Heart left ventricle (tissue), 16 donors: ENCODE results near the gene FHIP1A. TPM values are rescaled to one million over a fixed set of nuclear protein-coding genes. Genes with fewer than 3 reads are reported as not detected.

Experiments used
- ATAC-seq, 4 donors: fragments of 200-7000 bp; cut with Tn5 transposase; one replicate each; pipeline ENCODE4 v1.9.1; 2020 to 2022; ENCODE audit warnings: moderate library complexity in 4 of 4, mild to moderate bottlenecking in 3 of 4, moderate number of reproducible peaks in 1 of 4
- DNase-seq, 5 donors: peaks; one replicate each; pipeline ENCODE4 v3.0.0-alpha.2; 2020
- H3K27ac ChIP-seq, 12 donors: fragments of 200-600 bp; sonication (generic) in 4 of 12; one replicate each; pipeline versions ENCODE4 v1.5.0 to v1.8.0; 2016 to 2022; ENCODE audit warnings: mild to moderate bottlenecking in 2 of 12
- H3K27me3 ChIP-seq, 9 donors: fragments of 200-600 bp; sonication (generic) in 2 of 9; one replicate each; pipeline versions ENCODE4 v1.5.1 to v1.8.0; 2016 to 2022; ENCODE audit warnings: mild to moderate bottlenecking in 3 of 9
- H3K36me3 ChIP-seq, 9 donors: fragments of 200-600 bp; sonication (generic) in 2 of 9; one replicate each; pipeline versions ENCODE4 v1.5.0 to v1.8.0; 2018 to 2022; ENCODE audit warnings: mild to moderate bottlenecking in 2 of 9
- H3K4me1 ChIP-seq, 12 donors: fragments of 200-600 bp; sonication (generic) in 4 of 12; one replicate each; pipeline versions ENCODE4 v1.5.0 to v1.8.0; 2016 to 2022; ENCODE audit warnings: mild to moderate bottlenecking in 3 of 12
- H3K4me3 ChIP-seq, 12 donors: fragments of 200-600 bp; sonication (generic) in 4 of 12; one replicate each; pipeline versions ENCODE4 v1.5.0 to v1.8.0; 2017 to 2022; ENCODE audit warnings: mild to moderate bottlenecking in 9 of 12, moderate library complexity in 4 of 12
- H3K9me3 ChIP-seq, 12 donors: fragments of 200-600 bp; sonication (generic) in 4 of 12; one replicate each; pipeline versions ENCODE4 v1.5.0 to v1.8.0; 2016 to 2022; ENCODE audit warnings: mild to moderate bottlenecking in 1 of 12
- POLR2A ChIP-seq, 2 donors: fragments of 450-650 bp; IDR thresholded peaks; one replicate each; pipeline ENCODE4 v1.6.1; 2017; ENCODE audit warnings: antibody characterized with exemption in 2 of 2, mild to moderate bottlenecking in 2 of 2, moderate library complexity in 2 of 2
- WGBS, 4 donors: extraction: QIAGEN DNeasy Blood & Tissue Kit in 2 of 4; methylation state at CpG; one replicate each; pipeline versions ENCODE4 v1.1.5 to v1.1.7; 2013 to 2018; 5-methylcytosine and 5-hydroxymethylcytosine counted together
- intact Hi-C, 10 donors: fragments of 100-400 bp; cut with DNase I; formaldehyde crosslinking; loops; one replicate each; pipeline versions ENCODE4 v1.11.1 to v1.14.2; 2022
- polyA plus RNA-seq, 2 donors: library from polyadenylated mRNA; stranded (reverse); fragments of 200-250 nt; gene quantifications; one replicate each; pipeline ENCODE4 v1.2.3, GENCODE V29; 2013
- total RNA-seq, 9 donors: library from RNA; depleted of rRNA in 2 of 9; stranded (reverse); fragments of >200 nt in 2 of 9; fragmentation: NEBNext Ultra II Directional in 3 of 9; extraction: Animal tissue kit (Norgen Biotek cat#: 25700) in 3 of 9; gene quantifications; one replicate each; pipeline versions ENCODE4 v1.1.0 to v1.2.4, GENCODE V29; 2016 to 2023
- TF ChIP-seq, protein P1 (sequence below), 12 donors: fragments of 200-600 bp; sonication (generic) in 4 of 12; IDR thresholded peaks; one replicate each; pipeline versions ENCODE4 v1.5.0 to v1.8.0; 2018 to 2022; ENCODE audit warnings: antibody characterized with exemption in 12 of 12, mild to moderate bottlenecking in 5 of 12
- donor health status: ischemic (EF 13 %, LVEDD 7.1; RV severe dilation, severe dysfunction).
- donor health status: healthy with polysubstance abuse.
- donor health status: DM: no; HTN: yes; CAD: no.
- donor health status: DM: no; HTN: no; CAD: no.
- donor health status: ischemic (EF 25% LVEDD 6.9; RV normal size, moderate dysfunction).
- donor health status: ischemic (EF 25% LVEDD 5.7; RV mildly dilated, moderate dysfunction).
- donor health status: healthy.
- donor health status: DM: yes; HTN: yes; CAD: no.
- donor health status: ischemic (EF 35%, LVEDD 5.7; RV mildly dilated, moderate dysfunction).
- donor health status: nonischemic (EF 11% LVEDD 7.7; RV severe dilation, severe dysfunction).
- donor health status: DM: yes; HTN: yes; CAD: no.
- donor health status: PGD.
- donor health status: ischemic (EF 29% LVEDD 5.4; RV normal size, mild dysfunction).
- donor health status: nonischemic (EF 23%, LVEDD 6.1; RV moderate dilation, normal function).

The FHIP1A gene
- total and polyA plus RNA-seq, 11 donors = 3.7 to 32.0 (median 23.6) TPM

GRCh38 chr4:151417766-151418376 lies 8.9 kb downstream of the FHIP1A start:
- Histone ChIP-seq H3K4me1 (peaks cover 0 to 7% (median 0%) of the 10 kb centered on the region in 12 donors), H3K27ac (no peak overlapping the region), H3K9me3 (no peaks in the 10 kb centered on the region), H3K27me3 (peaks cover 0 to 6% (median 0%) of the 10 kb centered on the region in 9 donors), H3K36me3 (no peaks in the 10 kb centered on the region), H3K4me3 (no peak overlapping the region)
- intact Hi-C loops = no loop called here
- 87 to 97% (median 96%) methylated on average over 2 of the region's 2 CpGs for WGBS, 4 donors
- DNase-seq (no peak), ATAC-seq (no peak)
- TF ChIP-seq, protein P1, sequence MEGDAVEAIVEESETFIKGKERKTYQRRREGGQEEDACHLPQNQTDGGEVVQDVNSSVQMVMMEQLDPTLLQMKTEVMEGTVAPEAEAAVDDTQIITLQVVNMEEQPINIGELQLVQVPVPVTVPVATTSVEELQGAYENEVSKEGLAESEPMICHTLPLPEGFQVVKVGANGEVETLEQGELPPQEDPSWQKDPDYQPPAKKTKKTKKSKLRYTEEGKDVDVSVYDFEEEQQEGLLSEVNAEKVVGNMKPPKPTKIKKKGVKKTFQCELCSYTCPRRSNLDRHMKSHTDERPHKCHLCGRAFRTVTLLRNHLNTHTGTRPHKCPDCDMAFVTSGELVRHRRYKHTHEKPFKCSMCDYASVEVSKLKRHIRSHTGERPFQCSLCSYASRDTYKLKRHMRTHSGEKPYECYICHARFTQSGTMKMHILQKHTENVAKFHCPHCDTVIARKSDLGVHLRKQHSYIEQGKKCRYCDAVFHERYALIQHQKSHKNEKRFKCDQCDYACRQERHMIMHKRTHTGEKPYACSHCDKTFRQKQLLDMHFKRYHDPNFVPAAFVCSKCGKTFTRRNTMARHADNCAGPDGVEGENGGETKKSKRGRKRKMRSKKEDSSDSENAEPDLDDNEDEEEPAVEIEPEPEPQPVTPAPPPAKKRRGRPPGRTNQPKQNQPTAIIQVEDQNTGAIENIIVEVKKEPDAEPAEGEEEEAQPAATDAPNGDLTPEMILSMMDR (IDR thresholded peaks at IDR 0.05) = no peak
- TF ChIP-seq POLR2A (IDR thresholded peaks at IDR 0.05) = no peak

DNA sequence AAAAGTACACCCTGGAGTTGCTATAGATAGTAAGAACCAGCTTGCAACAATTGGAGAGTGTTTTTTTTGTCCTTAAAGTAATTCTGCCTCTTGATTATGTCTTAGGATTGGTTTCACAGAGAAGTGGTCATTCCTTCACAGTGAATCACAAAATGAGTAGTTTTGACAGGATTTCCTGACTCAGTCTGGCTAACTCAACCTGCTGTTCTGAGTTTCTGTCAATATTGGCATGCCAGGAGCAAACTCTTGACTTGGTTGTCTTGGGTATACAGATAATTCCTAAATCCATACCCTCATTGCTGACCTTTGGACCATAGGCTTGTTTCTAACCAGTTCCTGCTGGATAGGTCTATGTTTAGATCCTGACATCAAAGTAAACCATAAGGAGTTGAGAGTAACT lies 9.4 kb downstream of the FHIP1A start:
- intact Hi-C loops = no loop called here
- Histone ChIP-seq H3K9me3 (no peaks in the 10 kb centered on the region), H3K27ac (no peak overlapping the region), H3K4me1 (peaks cover 0 to 7% (median 0%) of the 10 kb centered on the region in 12 donors), H3K4me3 (no peak overlapping the region), H3K27me3 (peaks cover 0 to 6% (median 0%) of the 10 kb centered on the region in 9 donors), H3K36me3 (no peaks in the 10 kb centered on the region)
- TF ChIP-seq, protein P1 (IDR thresholded peaks at IDR 0.05) = no peak
- TF ChIP-seq POLR2A (IDR thresholded peaks at IDR 0.05) = no peak
- DNase-seq (no peak), ATAC-seq (no peak)

- 96 to 100% (median 98%) methylated on average over 1 of the region's 1 CpG for WGBS, 4 donors
- Histone ChIP-seq H3K4me1 (peaks cover 0 to 7% (median 0%) of the 10 kb centered on the region in 12 donors), H3K27me3 (peaks cover 0 to 8% (median 0%) of the 10 kb centered on the region in 9 donors), H3K4me3 (no peak overlapping the region), H3K9me3 (no peaks in the 10 kb centered on the region), H3K27ac (no peak overlapping the region), H3K36me3 (no peaks in the 10 kb centered on the region)
- no peak for TF ChIP-seq POLR2A (IDR thresholded peaks at IDR 0.05)
- ATAC-seq = no peak
- no peak for DNase-seq
- intact Hi-C loops = no loop called here
These were observed 9.9 kb downstream of the FHIP1A start for GRCh38 chr4:151418856-151419255.

- no peak for DNase-seq
- Histone ChIP-seq H3K27me3 (peaks cover 0 to 8% (median 0%) of the 10 kb centered on the region in 9 donors), H3K36me3 (no peaks in the 10 kb centered on the region), H3K4me3 (no peak overlapping the region), H3K4me1 (peaks cover 0 to 7% (median 0%) of the 10 kb centered on the region in 12 donors), H3K9me3 (no peaks in the 10 kb centered on the region), H3K27ac (no peak overlapping the region)
- intact Hi-C loops = no loop called here
- ATAC-seq = no peak
- TF ChIP-seq, protein P1 (IDR thresholded peaks at IDR 0.05) = no peak
- no peak for TF ChIP-seq POLR2A (IDR thresholded peaks at IDR 0.05)
These were observed 11.4 kb downstream of the FHIP1A start for GRCh38 chr4:151420250-151420807.
